ENCODE measurements around the gene ZHX3. TPM values are rescaled to one million over a fixed set of nuclear protein-coding genes. Genes with fewer than 3 reads are reported as not detected.

The ZHX3 gene
- total and polyA plus RNA-seq, 2 of the 13 experiments (the other 11 are each of a cell fraction or from before 2014, with no cell fraction given): 8.4 to 11.7 TPM

DNA sequence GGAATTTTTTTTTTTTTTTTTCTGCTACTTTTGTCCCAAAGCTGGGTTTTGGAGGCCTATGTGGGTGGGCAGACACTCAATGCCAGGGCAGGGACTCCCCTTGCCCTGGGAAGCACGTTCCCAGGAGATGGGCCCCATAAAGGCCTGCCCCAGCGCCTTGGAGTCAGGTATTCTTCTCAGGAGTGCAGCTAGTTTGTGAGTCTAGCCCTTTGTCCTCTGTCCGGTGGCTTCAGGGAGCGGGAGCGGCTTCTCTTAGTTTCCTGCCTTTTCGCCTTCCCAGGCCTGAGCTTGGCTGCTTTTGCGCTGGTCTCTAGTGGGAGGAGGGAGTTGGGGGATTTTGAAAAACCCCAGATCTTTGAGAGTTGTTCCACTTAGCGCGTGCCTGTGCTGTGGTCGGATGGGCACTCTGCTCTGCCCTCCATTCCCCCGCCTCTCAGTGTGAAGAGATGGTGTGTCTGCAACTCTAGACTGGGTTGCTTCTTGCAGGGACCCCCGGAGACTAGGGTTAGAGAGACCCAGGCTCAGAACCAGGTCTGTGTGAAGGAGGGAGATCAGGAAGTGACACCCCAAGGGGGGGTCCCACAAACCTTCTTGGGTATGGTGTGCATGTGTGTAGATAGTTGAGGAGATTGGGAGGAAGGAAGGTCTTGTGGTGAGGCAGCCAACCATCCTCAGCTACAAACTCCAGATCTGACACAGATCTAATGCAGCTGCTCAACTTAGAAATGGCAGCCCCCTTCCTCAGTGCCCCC is 178.9 kb downstream of the ZHX3 start (continued):
- TF ChIP-seq, protein P1, sequence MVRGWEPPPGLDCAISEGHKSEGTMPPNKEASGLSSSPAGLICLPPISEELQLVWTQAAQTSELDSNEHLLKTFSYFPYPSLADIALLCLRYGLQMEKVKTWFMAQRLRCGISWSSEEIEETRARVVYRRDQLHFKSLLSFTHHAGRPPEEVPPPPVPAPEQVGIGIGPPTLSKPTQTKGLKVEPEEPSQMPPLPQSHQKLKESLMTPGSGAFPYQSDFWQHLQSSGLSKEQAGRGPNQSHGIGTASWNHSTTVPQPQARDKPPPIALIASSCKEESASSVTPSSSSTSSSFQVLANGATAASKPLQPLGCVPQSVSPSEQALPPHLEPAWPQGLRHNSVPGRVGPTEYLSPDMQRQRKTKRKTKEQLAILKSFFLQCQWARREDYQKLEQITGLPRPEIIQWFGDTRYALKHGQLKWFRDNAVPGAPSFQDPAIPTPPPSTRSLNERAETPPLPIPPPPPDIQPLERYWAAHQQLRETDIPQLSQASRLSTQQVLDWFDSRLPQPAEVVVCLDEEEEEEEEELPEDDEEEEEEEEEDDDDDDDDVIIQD (CRISPR knock-in tag; IDR thresholded peaks at IDR 0.05; ENCODE audit: low read depth): no peak
- TF ChIP-seq NPAS2 (CRISPR knock-in tag; IDR thresholded peaks at IDR 0.05; ENCODE audit: borderline replicate concordance) (no peak), ZNF749 (CRISPR knock-in tag; IDR thresholded peaks at IDR 0.05; ENCODE audit: borderline replicate concordance) (no peak), ISL2 (CRISPR knock-in tag; IDR thresholded peaks at IDR 0.05) (no peak), ZNF720 (CRISPR knock-in tag; IDR thresholded peaks at IDR 0.05) (no peak), ZFP91 (CRISPR knock-in tag; IDR thresholded peaks at IDR 0.05; ENCODE audit: borderline replicate concordance) (no peak), AGO1 (IDR thresholded peaks at IDR 0.05; ENCODE audit: low read depth, low read length, poor library complexity, severe bottlenecking) (no peak), ZNF33A (CRISPR knock-in tag; IDR thresholded peaks at IDR 0.05; ENCODE audit: borderline replicate concordance) (no peak), ZMYM2 (CRISPR knock-in tag; IDR thresholded peaks at IDR 0.05) (no peak), HOXA3 (CRISPR knock-in tag; IDR thresholded peaks at IDR 0.05) (no peak), ATAD3A (CRISPR knock-in tag; IDR thresholded peaks at IDR 0.05) (no peak), ZNF710 (CRISPR knock-in tag; IDR thresholded peaks at IDR 0.05; ENCODE audit: borderline replicate concordance) (peak; percentile 27; the same call in 1 of the 2 replicates), STAT6 (CRISPR knock-in tag; IDR thresholded peaks at IDR 0.05; ENCODE audit: borderline replicate concordance) (no peak), KDM2A (CRISPR knock-in tag; IDR thresholded peaks at IDR 0.05; ENCODE audit: borderline replicate concordance, low read depth) (no peak), SRY (CRISPR knock-in tag; IDR thresholded peaks at IDR 0.05) (no peak; the same call in 1 of the 2 replicates), TBX3 (IDR thresholded peaks at IDR 0.05; ENCODE audit: borderline replicate concordance) (no peak), FIP1L1 (IDR thresholded peaks at IDR 0.05; ENCODE audit: borderline replicate concordance, insufficient read depth, low read depth, low read length) (no peak), SMAD9 (CRISPR knock-in tag; IDR thresholded peaks at IDR 0.05) (no peak), HCFC1 (IDR thresholded peaks at IDR 0.05; ENCODE audit: low read depth, low read length) (no peak)
- TF ChIP-seq, protein P2, sequence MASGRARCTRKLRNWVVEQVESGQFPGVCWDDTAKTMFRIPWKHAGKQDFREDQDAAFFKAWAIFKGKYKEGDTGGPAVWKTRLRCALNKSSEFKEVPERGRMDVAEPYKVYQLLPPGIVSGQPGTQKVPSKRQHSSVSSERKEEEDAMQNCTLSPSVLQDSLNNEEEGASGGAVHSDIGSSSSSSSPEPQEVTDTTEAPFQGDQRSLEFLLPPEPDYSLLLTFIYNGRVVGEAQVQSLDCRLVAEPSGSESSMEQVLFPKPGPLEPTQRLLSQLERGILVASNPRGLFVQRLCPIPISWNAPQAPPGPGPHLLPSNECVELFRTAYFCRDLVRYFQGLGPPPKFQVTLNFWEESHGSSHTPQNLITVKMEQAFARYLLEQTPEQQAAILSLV (CRISPR knock-in tag; IDR thresholded peaks at IDR 0.05; ENCODE audit: borderline replicate concordance): no peak
